ENCODE data around the gene USP10.

Gene USP10

GRCh38 chr16:84699712-84700445, at the start of gene USP10:
USP10 (plus strand) TSS chr16:84700000; CDS start chr16:84700091, 91 bp downstream.
- DNase-seq = peak; percentile 73 to 83

- no peak for DNase-seq
Observed at GRCh38 chr16:84650062-84650991, 49.5 kb upstream of the USP10 start.

- DNase-seq = no peak
Observed at GRCh38 chr16:84652566-84652965, 47.2 kb upstream of the USP10 start.

- no peak for DNase-seq
Observed at GRCh38 chr16:84654238-84654637, 45.6 kb upstream of the USP10 start.

- no peak for DNase-seq
Observed at GRCh38 chr16:84654998-84655397, 44.8 kb upstream of the USP10 start.

GRCh38 chr16:84656649-84657048, 43.2 kb upstream of the USP10 start:
- DNase-seq = no peak

GRCh38 chr16:84657229-84657837, 42.5 kb upstream of the USP10 start:
- DNase-seq = no peak

GRCh38 chr16:84658690-84659089, 41.1 kb upstream of the USP10 start:
- DNase-seq = no peak

- no peak for DNase-seq
Observed at GRCh38 chr16:84659656-84660300, 40.0 kb upstream of the USP10 start.

GRCh38 chr16:84660973-84661372, 38.8 kb upstream of the USP10 start:
- DNase-seq = no peak

GRCh38 chr16:84661418-84662060, 38.3 kb upstream of the USP10 start:
- no peak for DNase-seq

- DNase-seq = no peak
Observed at GRCh38 chr16:84662471-84662870, 37.3 kb upstream of the USP10 start.

- no peak for DNase-seq
Observed at GRCh38 chr16:84663433-84664101, 36.2 kb upstream of the USP10 start.

GRCh38 chr16:84665359-84665758, 34.4 kb upstream of the USP10 start:
- DNase-seq = no peak

GRCh38 chr16:84665843-84666242, 34.0 kb upstream of the USP10 start:
- DNase-seq = no peak

GRCh38 chr16:84667600-84668309, 32.0 kb upstream of the USP10 start:
- no peak for DNase-seq

GRCh38 chr16:84670063-84670462, 29.7 kb upstream of the USP10 start:
- DNase-seq = no peak

- peak; percentile 82 to 86 for DNase-seq
Observed at GRCh38 chr16:84672276-84673202, 27.3 kb upstream of the USP10 start.

GRCh38 chr16:84673203-84673535, 26.6 kb upstream of the USP10 start:
- DNase-seq = no peak

GRCh38 chr16:84673561-84673960, 26.2 kb upstream of the USP10 start:
- DNase-seq = no peak

Measured in stimulated activated CD4-positive, alpha-beta T cell treated with anti-CD3 and anti-CD28 coated beads, Interleukin-2, amount 100 ng/mL, for 48 hours (primary cell).